Body of pancreas (tissue), 4 donors: ENCODE data around the gene SMG1.
"Not testable (repeated sequence)": the region's sequence is repeated elsewhere in the genome, so short reads cannot be mapped to it uniquely, and the experiment has no call there.

Experiments
- CTCF ChIP-seq, 7 experiments: fragments of 450-650 bp in 4 of 7; fragments of 200-600 bp in 3 of 7; sonication (generic) in 3 of 7; IDR thresholded peaks; one replicate each; pipeline ENCODE4 v1.5.1; 2016 to 2019; ENCODE audit warnings: antibody characterized with exemption in 7 of 7
- POLR2A ChIP-seq, 3 donors: fragments of 450-650 bp; IDR thresholded peaks; one replicate each; pipeline ENCODE4 v1.6.1; 2016; ENCODE audit warnings: antibody characterized with exemption in 3 of 3, mild to moderate bottlenecking in 2 of 3

- not testable (repeated sequence) for TF ChIP-seq CTCF, POLR2A (IDR thresholded peaks at IDR 0.05)
Observed at GRCh38 chr16:18902778-18903177, 23.4 kb downstream of the SMG1 start.
